Right cardiac atrium (tissue), 5 donors: ENCODE data around the gene PROM2. TPM values are rescaled to one million over a fixed set of nuclear protein-coding genes. Genes with fewer than 3 reads are reported as not detected.

Experiments used
- ATAC-seq, 2 donors: fragments of 200-7000 bp; cut with Tn5 transposase; one replicate each; pipeline versions ENCODE4 v1.8.0 to v1.9.1; 2020; ENCODE audit warnings: moderate library complexity in 2 of 2, mild to moderate bottlenecking in 1 of 2
- DNase-seq, 3 donors: peaks; one replicate each; pipeline ENCODE4 v3.0.0-alpha.2; 2020
- H3K27ac ChIP-seq: one replicate; pipeline ENCODE4 v1.5.1; 2013; ENCODE audit warnings: mild to moderate bottlenecking, low read length, control low read depth, moderate library complexity
- H3K27me3 ChIP-seq: one replicate; pipeline ENCODE4 v1.6.1; 2013; ENCODE audit not compliant: control insufficient read depth, insufficient read depth
- H3K4me1 ChIP-seq: one replicate; pipeline ENCODE4 v1.6.1; 2013; ENCODE audit warnings: low read length; ENCODE audit not compliant: control insufficient read depth, insufficient read depth
- H3K4me3 ChIP-seq: one replicate; pipeline ENCODE4 v1.5.1; 2013; ENCODE audit warnings: low read length, control low read depth
- H3K9me3 ChIP-seq: one replicate; pipeline ENCODE4 v1.6.1; 2013; ENCODE audit warnings: low read length; ENCODE audit not compliant: control insufficient read depth
- WGBS: extraction: QIAGEN DNeasy Blood & Tissue Kit; methylation state at CpG from one replicate; pipeline ENCODE4 v1.1.7; 2013; 5-methylcytosine and 5-hydroxymethylcytosine counted together
- intact Hi-C, 4 donors: fragments of 100-400 bp; cut with DNase I; formaldehyde crosslinking; loops; one replicate each; pipeline versions ENCODE4 v1.11.0 to v1.14.0; 2022 to 2023
- polyA plus RNA-seq: library from polyadenylated mRNA; stranded (reverse); fragments of 200-250 nt; gene quantifications from one replicate; pipeline ENCODE4 v1.2.3, GENCODE V29; 2013
- total RNA-seq, 4 donors: library from RNA; stranded (reverse); fragmentation: NEBNext Ultra II Directional; extraction: Animal tissue kit (Norgen Biotek cat#: 25700); gene quantifications; one replicate each; pipeline ENCODE4 v1.2.1, GENCODE V29; 2021
- donor health status: healthy with polysubstance abuse.
- donor health status: DM: no; HTN: yes; CAD: no.
- donor health status: DM: no; HTN: no; CAD: no.
- donor health status: DM: no; HTN: yes; CAD: no; lungs with severe emphysema.
- donor health status: DM: yes; HTN: yes; CAD: no.

Gene PROM2
- total and polyA plus RNA-seq, 5 donors = 0.66 to 1.6 (median 1.1) TPM

- Histone ChIP-seq H3K27ac (no peak overlapping the region), H3K9me3 (no peaks in the 10 kb centered on the region), H3K27me3 (no peaks in the 10 kb centered on the region), H3K4me1 (no peaks in the 10 kb centered on the region), H3K4me3 (no peak overlapping the region)
- WGBS = 96% methylated on average over 5 of the region's 5 CpGs
- intact Hi-C loops = no loop called here
- DNase-seq (peak in 1 of 3 donors; percentile 6), ATAC-seq (no peak)
Observed at GRCh38 chr2:95287806-95288205, 13.6 kb downstream of the PROM2 start.

- H3K4me1 ChIP-seq = no peaks in the 10 kb centered on the region
- intact Hi-C loops = no loop called here
- no peak overlapping the region for H3K4me3 ChIP-seq
- no peaks in the 10 kb centered on the region for H3K27me3 ChIP-seq
- peak in 1 of 3 donors; percentile 17 for DNase-seq
- H3K9me3 ChIP-seq = no peaks in the 10 kb centered on the region
- no peak overlapping the region for H3K27ac ChIP-seq
- ATAC-seq = no peak
- WGBS = 71% methylated on average over 7 of the region's 7 CpGs
Observed at GRCh38 chr2:95289253-95289652, 15.0 kb downstream of the PROM2 start.

GRCh38 chr2:95291222-95291621, 17.0 kb downstream of the PROM2 start:
- DNase-seq (no peak), ATAC-seq (no peak)
- H3K4me3 ChIP-seq = no peak overlapping the region
- H3K9me3 ChIP-seq = no peaks in the 10 kb centered on the region
- no peaks in the 10 kb centered on the region for H3K4me1 ChIP-seq
- intact Hi-C loops = no loop called here
- no peaks in the 10 kb centered on the region for H3K27me3 ChIP-seq
- no peak overlapping the region for H3K27ac ChIP-seq

- 89% methylated on average over 9 of the region's 9 CpGs for WGBS
- no peak for ATAC-seq
- Histone ChIP-seq H3K27ac (no peak overlapping the region), H3K4me1 (no peaks in the 10 kb centered on the region), H3K27me3 (no peaks in the 10 kb centered on the region), H3K9me3 (no peaks in the 10 kb centered on the region), H3K4me3 (no peak overlapping the region)
- intact Hi-C loops = no loop called here
- DNase-seq = no peak
Observed at GRCh38 chr2:95292623-95293260, 18.5 kb downstream of the PROM2 start.

GRCh38 chr2:95294579-95295250, 20.5 kb downstream of the PROM2 start:
- H3K27me3 ChIP-seq = no peaks in the 10 kb centered on the region
- no peak overlapping the region for H3K27ac ChIP-seq
- no peak overlapping the region for H3K4me3 ChIP-seq
- DNase-seq = no peak
- 88% methylated on average over 19 of the region's 19 CpGs for WGBS
- no peak for ATAC-seq
- intact Hi-C loops = no loop called here
- H3K4me1 ChIP-seq = no peaks in the 10 kb centered on the region
- H3K9me3 ChIP-seq = no peaks in the 10 kb centered on the region

GRCh38 chr2:95295376-95295775, 21.1 kb downstream of the PROM2 start:
- no peak overlapping the region for H3K4me3 ChIP-seq
- ATAC-seq (no peak), DNase-seq (no peak)
- H3K9me3 ChIP-seq = no peaks in the 10 kb centered on the region
- H3K4me1 ChIP-seq = no peaks in the 10 kb centered on the region
- 90% methylated on average over 6 of the region's 6 CpGs for WGBS
- intact Hi-C loops = no loop called here
- no peaks in the 10 kb centered on the region for H3K27me3 ChIP-seq
- no peak overlapping the region for H3K27ac ChIP-seq

GRCh38 chr2:95296011-95296410, 21.8 kb downstream of the PROM2 start:
- WGBS = 69% methylated on average over 5 of the region's 5 CpGs
- H3K4me3 ChIP-seq = no peak overlapping the region
- intact Hi-C loops = no loop called here

GRCh38 chr2:95296880-95297487, 22.7 kb downstream of the PROM2 start, which contains the start of gene KCNIP3:
KCNIP3 (plus strand) TSS chr2:95297347; CDS start chr2:95297439, 92 bp downstream.
- H3K4me1 ChIP-seq = no peaks in the 10 kb centered on the region
- peak in 2 of 3 donors; percentile 35 to 78 for DNase-seq
- no peak within 1 kb of the TSS for H3K27ac ChIP-seq
- H3K4me3 ChIP-seq = peak within 1 kb of the TSS; percentile 5
- ATAC-seq = peak in 1 of 2 donors; percentile 29
- 3% methylated on average over 13 of the region's 13 CpGs for WGBS
- intact Hi-C loops = no loop called here
- H3K27me3 ChIP-seq = no peaks in the 10 kb centered on the region
- H3K9me3 ChIP-seq = no peaks in the 10 kb centered on the region

More at GRCh38 chr2:95296011-95296410, 21.8 kb downstream of the PROM2 start:
- no peaks in the 10 kb centered on the region for H3K27me3 ChIP-seq
- H3K9me3 ChIP-seq = no peaks in the 10 kb centered on the region
- ATAC-seq (no peak), DNase-seq (no peak)
- H3K4me1 ChIP-seq = no peaks in the 10 kb centered on the region
- H3K27ac ChIP-seq = no peak overlapping the region

GRCh38 chr2:95297639-95298395, 23.6 kb downstream of the PROM2 start:
- H3K4me3 ChIP-seq = peak overlapping the region; percentile 5
- intact Hi-C loops = no loop called here
- H3K9me3 ChIP-seq = no peaks in the 10 kb centered on the region
- ATAC-seq = no peak
- WGBS = 46% methylated on average over 11 of the region's 11 CpGs
- DNase-seq = no peak
- no peaks in the 10 kb centered on the region for H3K27me3 ChIP-seq
- no peaks in the 10 kb centered on the region for H3K4me1 ChIP-seq
- H3K27ac ChIP-seq = no peak overlapping the region

- H3K27ac ChIP-seq = no peak overlapping the region
Observed at GRCh38 chr2:95298486-95299111, 24.4 kb downstream of the PROM2 start.

More at GRCh38 chr2:95298486-95299111, 24.4 kb downstream of the PROM2 start:
- no peak overlapping the region for H3K4me3 ChIP-seq
- WGBS = 87% methylated on average over 9 of the region's 9 CpGs
- ATAC-seq (no peak), DNase-seq (no peak)
- intact Hi-C loops = no loop called here
- no peaks in the 10 kb centered on the region for H3K27me3 ChIP-seq
- H3K9me3 ChIP-seq = no peaks in the 10 kb centered on the region
- H3K4me1 ChIP-seq = no peaks in the 10 kb centered on the region
